ENCODE data around the gene ARL11.

ARL11 gene

GRCh38 chr13:49649963-49650312 lies 21.6 kb downstream of the ARL11 start:
- DNase-seq, result no peak

- DNase-seq, result no peak
Measured at GRCh38 chr13:49651570-49652354, 23.5 kb downstream of the ARL11 start.

- peak; percentile 54 for DNase-seq
Measured at GRCh38 chr13:49652355-49653305, 24.3 kb downstream of the ARL11 start.

GRCh38 chr13:49653478-49653877 lies 25.2 kb downstream of the ARL11 start:
- no peak for DNase-seq

GRCh38 chr13:49654011-49654410 lies 25.7 kb downstream of the ARL11 start:
- DNase-seq, result no peak

- DNase-seq, result peak; percentile 37
Measured at GRCh38 chr13:49655906-49656305, 27.6 kb downstream of the ARL11 start.

GRCh38 chr13:49657241-49657641 lies 28.9 kb downstream of the ARL11 start:
- no peak for DNase-seq

- no peak for DNase-seq
Measured at GRCh38 chr13:49664606-49665005, 36.3 kb downstream of the ARL11 start.

- peak; percentile 55 for DNase-seq
Measured at GRCh38 chr13:49667773-49668172, 39.5 kb downstream of the ARL11 start.

- DNase-seq, result peak; percentile 66
Measured at GRCh38 chr13:49669735-49670309, 41.5 kb downstream of the ARL11 start.

GRCh38 chr13:49670828-49671227 lies 42.5 kb downstream of the ARL11 start:
- no peak for DNase-seq

- DNase-seq, result no peak
Measured at GRCh38 chr13:49676581-49677298, 48.4 kb downstream of the ARL11 start.

GRCh38 chr13:49678191-49678914 lies 50.0 kb downstream of the ARL11 start:
- no peak for DNase-seq

- peak; percentile 22 for DNase-seq
Measured at GRCh38 chr13:49679246-49679645, 50.9 kb downstream of the ARL11 start.

GRCh38 chr13:49681842-49682435 lies 53.6 kb downstream of the ARL11 start:
- DNase-seq, result peak; percentile 29

Data from fibroblast of skin of scalp (primary cell).